Neural cell (in vitro differentiated cells): ENCODE results near the gene CHTF18. TPM values are rescaled to one million over a fixed set of nuclear protein-coding genes. Genes with fewer than 3 reads are reported as not detected.

Experiments used
- H2AFZ ChIP-seq: fragments of 200-600, 300-800 bp; sonication (generic), shearing (Covaris generic); 2 replicates; pipeline ENCODE4 v1.6.0; 2014; ENCODE audit warnings: low read depth, mild to moderate bottlenecking, antibody characterized with exemption, low read length, moderate library complexity
- H3F3A ChIP-seq: fragments of 200-600 bp; shearing (Covaris generic); 2 replicates; pipeline ENCODE4 v1.6.1; 2016; ENCODE audit warnings: mild to moderate bottlenecking, moderate library complexity, mixed read lengths, antibody characterized with exemption, low read length; ENCODE audit not compliant: insufficient read depth, poor library complexity, severe bottlenecking
- H3K27ac ChIP-seq: fragments of 200-600, 300-800 bp; sonication (generic), shearing (Covaris generic); 2 replicates; pipeline ENCODE4 v1.5.1; 2014; ENCODE audit warnings: mild to moderate bottlenecking, low read length, moderate library complexity
- H3K27me3 ChIP-seq: fragments of 300-800, 200-600 bp; sonication (generic), shearing (Covaris generic); 2 replicates; pipeline ENCODE4 v1.6.0; 2014; ENCODE audit warnings: mild to moderate bottlenecking, low read depth, low read length, moderate library complexity; ENCODE audit not compliant: insufficient read depth
- H3K36me3 ChIP-seq: fragments of 300-800, 200-600 bp; sonication (generic), shearing (Covaris generic); 2 replicates; pipeline ENCODE4 v1.5.1; 2014; ENCODE audit warnings: mild to moderate bottlenecking, antibody characterized with exemption, low read length, moderate library complexity; ENCODE audit not compliant: insufficient read depth
- H3K4me2 ChIP-seq: fragments of 300-800, 200-600 bp; sonication (generic), shearing (Covaris generic); 2 replicates; pipeline ENCODE4 v1.6.0; 2014; ENCODE audit warnings: mild to moderate bottlenecking, low read length
- H3K4me3 ChIP-seq: fragments of 300-800, 200-600 bp; sonication (generic), shearing (Covaris generic); 2 replicates; pipeline ENCODE4 v1.5.1; 2014; ENCODE audit warnings: mild to moderate bottlenecking, low read length, moderate library complexity
- H3K79me2 ChIP-seq: fragments of 200-600 bp; shearing (Covaris generic); replicated peaks from 2 replicates; pipeline ENCODE4 v1.6.0; 2014; ENCODE audit warnings: mild to moderate bottlenecking, low read length, moderate library complexity; ENCODE audit not compliant: insufficient read depth
- H3K9ac ChIP-seq: fragments of 300-800, 200-600 bp; sonication (generic), shearing (Covaris generic); 2 replicates; pipeline ENCODE4 v1.6.1; 2016; ENCODE audit warnings: mild to moderate bottlenecking, low read length, mixed read lengths
- H3K9me2 ChIP-seq: fragments of 200-600 bp; shearing (Covaris generic); 2 replicates; pipeline ENCODE4 v1.6.1; 2016; ENCODE audit warnings: mild to moderate bottlenecking, low read length, mixed read lengths; ENCODE audit not compliant: insufficient read depth
- H3K9me3 ChIP-seq: fragments of 200-600, 300-800 bp; sonication (generic), shearing (Covaris generic); 2 replicates; pipeline ENCODE4 v1.6.1; 2016; ENCODE audit warnings: mild to moderate bottlenecking, mixed run types, low read length, moderate library complexity, mixed read lengths
- H4K20me1 ChIP-seq: fragments of 200-600 bp; shearing (Covaris generic); 2 replicates; pipeline ENCODE4 v1.6.1; 2016; ENCODE audit warnings: mild to moderate bottlenecking, mixed run types; ENCODE audit not compliant: insufficient read depth
- CTCF ChIP-seq: fragments of 450-650 bp; IDR thresholded peaks from 2 replicates; pipeline ENCODE4 v1.5.1; 2014; ENCODE audit warnings: antibody characterized with exemption, mild to moderate bottlenecking, moderate library complexity; ENCODE audit not compliant: poor library complexity, severe bottlenecking
- EP300 ChIP-seq: fragments of 450-650 bp; conservative IDR thresholded peaks from 2 replicates; pipeline ENCODE4 v1.6.1; 2014; ENCODE audit warnings: antibody characterized with exemption, mild to moderate bottlenecking, moderate library complexity; ENCODE audit not compliant: poor library complexity, severe bottlenecking
- EZH2 ChIP-seq: fragments of 200-600, 300-800 bp; shearing (Covaris generic), sonication (generic); IDR thresholded peaks from 2 replicates; pipeline ENCODE4 v1.6.1; 2014; ENCODE audit warnings: antibody characterized with exemption, low read length, borderline replicate concordance, mild to moderate bottlenecking; ENCODE audit not compliant: insufficient read depth, poor library complexity, severe bottlenecking
- MXI1 ChIP-seq: fragments of 450-650 bp; conservative IDR thresholded peaks from 2 replicates; pipeline ENCODE4 v1.6.1; 2014; ENCODE audit warnings: antibody characterized with exemption, mild to moderate bottlenecking; ENCODE audit not compliant: poor library complexity, severe bottlenecking
- POLR2AphosphoS5 ChIP-seq: IDR thresholded peaks from 2 replicates; pipeline ENCODE4 v1.6.1; 2012
- RAD21 ChIP-seq: fragments of 450-650 bp; conservative IDR thresholded peaks from 2 replicates; pipeline ENCODE4 v1.6.1; 2014; ENCODE audit warnings: antibody characterized with exemption, mild to moderate bottlenecking, moderate library complexity
- REST ChIP-seq: IDR thresholded peaks from 2 replicates; pipeline ENCODE4 v1.6.1; 2012; ENCODE audit warnings: borderline replicate concordance
- SMC3 ChIP-seq: fragments of 450-650 bp; conservative IDR thresholded peaks from 2 replicates; pipeline ENCODE4 v1.6.1; 2014; ENCODE audit warnings: antibody characterized with exemption, mild to moderate bottlenecking, moderate library complexity; ENCODE audit not compliant: poor library complexity
- TAF1 ChIP-seq: IDR thresholded peaks from 2 replicates; pipeline ENCODE4 v1.6.1; 2012; ENCODE audit warnings: low read depth
- polyA plus RNA-seq: library from polyadenylated mRNA; depleted of rRNA; stranded (reverse); fragments of >200 nt; gene quantifications from 2 replicates; pipeline ENCODE4 v1.2.3, GENCODE V29; 2014

CHTF18 gene
- polyA plus RNA-seq, 1 donor from 2014 or later: 31.2 TPM

- H3K36me3 ChIP-seq: no peaks in the 10 kb centered on the region
- peaks cover 12% of the 10 kb centered on the region for H3K9me3 ChIP-seq
- H3K27me3 ChIP-seq: no peaks in the 10 kb centered on the region
- H3K4me2 ChIP-seq: no peak overlapping the region
- no peak overlapping the region for H3K4me3 ChIP-seq
- H3K79me2 ChIP-seq: no peaks in the 10 kb centered on the region
- no peak overlapping the region for H2AFZ ChIP-seq
- H3K9me2 ChIP-seq: no peaks in the 10 kb centered on the region
- TF ChIP-seq REST (no peak), EP300 (no peak), TAF1 (no peak), EZH2 (no peak), RAD21 (no peak), CTCF (no peak), POLR2AphosphoS5 (no peak), MXI1 (no peak), SMC3 (no peak)
- no peak overlapping the region for H3K9ac ChIP-seq
- H4K20me1 ChIP-seq: no peaks in the 10 kb centered on the region
- no peaks in the 10 kb centered on the region for H3F3A ChIP-seq
- H3K27ac ChIP-seq: no peak overlapping the region
These were observed 50.3 kb downstream of the CHTF18 start for GRCh38 chr16:838741-839140.

GRCh38 chr16:839643-840408 is 51.4 kb downstream of the CHTF18 start:
- H3K4me2 ChIP-seq: no peak overlapping the region
- no peak overlapping the region for H3K4me3 ChIP-seq
- no peaks in the 10 kb centered on the region for H3F3A ChIP-seq
- no peaks in the 10 kb centered on the region for H3K36me3 ChIP-seq
- TF ChIP-seq TAF1 (no peak), EP300 (no peak), REST (no peak), RAD21 (no peak), POLR2AphosphoS5 (no peak), MXI1 (no peak), EZH2 (no peak), SMC3 (no peak), CTCF (no peak)
- no peak overlapping the region for H3K9ac ChIP-seq
- H4K20me1 ChIP-seq: no peaks in the 10 kb centered on the region
- H3K9me3 ChIP-seq: peaks cover 12% of the 10 kb centered on the region
- H3K79me2 ChIP-seq: no peaks in the 10 kb centered on the region
- no peaks in the 10 kb centered on the region for H3K27me3 ChIP-seq
- H2AFZ ChIP-seq: no peak overlapping the region
- no peaks in the 10 kb centered on the region for H3K9me2 ChIP-seq
- H3K27ac ChIP-seq: no peak overlapping the region
